GM15510 (cell line): Measurements from ENCODE around the gene GLTP.

Experiments
- POLR2A ChIP-seq: IDR thresholded peaks from 3 replicates; pipeline ENCODE4 v1.6.1; 2011; ENCODE audit warnings: borderline replicate concordance; ENCODE audit not compliant: insufficient read length; ENCODE audit errors: extremely low read depth

The GLTP gene

GRCh38 chr12:109840305-109841074 lies 39.9 kb downstream of the GLTP start:
- TF ChIP-seq POLR2A, result no peak

GRCh38 chr12:109839444-109839843 lies 40.9 kb downstream of the GLTP start:
- no peak for TF ChIP-seq POLR2A

- no peak for TF ChIP-seq POLR2A
Observed at GRCh38 chr12:109836916-109837315, 43.4 kb downstream of the GLTP start.

- no peak for TF ChIP-seq POLR2A
Observed at GRCh38 chr12:109835827-109836226, 44.5 kb downstream of the GLTP start.

GRCh38 chr12:109833307-109834189 lies 46.8 kb downstream of the GLTP start, which contains the start of gene TRPV4:
TRPV4 (minus strand) TSS chr12:109833398; CDS start chr12:109814796, 18,602 bp downstream.
- no peak for TF ChIP-seq POLR2A

- no peak for TF ChIP-seq POLR2A
Observed at GRCh38 chr12:109832541-109833306, 47.6 kb downstream of the GLTP start.

GRCh38 chr12:109831929-109832328 lies 48.4 kb downstream of the GLTP start:
- no peak for TF ChIP-seq POLR2A

- TF ChIP-seq POLR2A, result no peak
Observed at GRCh38 chr12:109831365-109831764, 49.0 kb downstream of the GLTP start.

GRCh38 chr12:109830718-109831117 lies 49.6 kb downstream of the GLTP start:
- no peak for TF ChIP-seq POLR2A

- TF ChIP-seq POLR2A, result no peak
Observed at GRCh38 chr12:109830267-109830666, 50.1 kb downstream of the GLTP start.

- no peak for TF ChIP-seq POLR2A
Observed at GRCh38 chr12:109829667-109830066, 50.7 kb downstream of the GLTP start.

- no peak for TF ChIP-seq POLR2A
Observed at GRCh38 chr12:109828754-109829511, 51.4 kb downstream of the GLTP start.

GRCh38 chr12:109827566-109828550 lies 52.5 kb downstream of the GLTP start:
- no peak for TF ChIP-seq POLR2A

GRCh38 chr12:109827080-109827479 lies 53.3 kb downstream of the GLTP start:
- no peak for TF ChIP-seq POLR2A

GRCh38 chr12:109824731-109825130 lies 55.6 kb downstream of the GLTP start:
- TF ChIP-seq POLR2A, result no peak
